HEK293 (cell line): ENCODE data around the gene SH3GL1.

ENCODE experiments used
- CTCF ChIA-PET: fragments of 350-600 bp; formaldehyde crosslinking; extraction: SDS; loops from one replicate; lab custom pipeline; 2021; ENCODE audit warnings: antibody characterized with exemption; lab: Yijun Ruan, JAX
- POLR2A ChIA-PET: fragments of 300-600 bp; formaldehyde crosslinking; extraction: SDS; loops from one replicate; lab custom pipeline; 2020; ENCODE audit warnings: antibody characterized with exemption, inconsistent platforms; lab: Yijun Ruan, JAX
- H3K27ac ChIP-seq: fragments of 200-500 bp; sonication (Bioruptor generic); 2 replicates; pipeline ENCODE4 v1.5.1; 2014; ENCODE audit warnings: low read depth, low read length, control low read depth, inconsistent platforms; ENCODE audit errors: extremely low read depth
- H3K36me3 ChIP-seq, 2 experiments: fragments of 200-500 bp in 1 of 2; sonication (Bioruptor generic) in 1 of 2; 1 replicate in 1 of 2; 2 replicates in 1 of 2; pipeline ENCODE4 v1.5.1; 2014 to 2017; ENCODE audit warnings: inconsistent platforms in 2 of 2, low read length in 2 of 2; ENCODE audit not compliant: control insufficient read depth in 2 of 2, insufficient read depth in 1 of 2
- H3K4me1 ChIP-seq: fragments of 200-500 bp; sonication (Bioruptor generic); 2 replicates; pipeline ENCODE4 v1.5.1; 2014; ENCODE audit warnings: mild to moderate bottlenecking, low read length, inconsistent platforms; ENCODE audit not compliant: control insufficient read depth, insufficient read depth
- H3K4me3 ChIP-seq: 2 replicates; pipeline ENCODE4 v1.5.1; 2011; ENCODE audit warnings: low read depth, mild to moderate bottlenecking, control low read depth, low read length, moderate library complexity
- H3K9me3 ChIP-seq: fragments of 200-500 bp; sonication (Bioruptor generic); 2 replicates; pipeline ENCODE4 v1.5.1; 2014; ENCODE audit warnings: low read depth, low read length, inconsistent platforms; ENCODE audit not compliant: control insufficient read depth, insufficient read depth
- BCL11B ChIP-seq: fragments of 450-650 bp; formaldehyde crosslinking; IDR thresholded peaks from 2 replicates; pipeline ENCODE4 v1.5.1; 2016; ENCODE audit warnings: low read depth, missing biosample characterization, missing genetic modification characterization
- CTCF ChIP-seq: fragments of 450-650 bp; formaldehyde crosslinking; IDR thresholded peaks from 2 replicates; pipeline ENCODE4 v1.5.1; 2016; ENCODE audit warnings: missing biosample characterization, missing genetic modification characterization
- HIC1 ChIP-seq: fragments of 450-650 bp; formaldehyde crosslinking; IDR thresholded peaks from 2 replicates; pipeline ENCODE4 v1.5.1; 2016; ENCODE audit warnings: missing biosample characterization, missing genetic modification characterization
- HOXD13 ChIP-seq: sonication (generic); formaldehyde crosslinking; IDR thresholded peaks from 2 replicates; pipeline ENCODE4 v1.8.0; 2022; ENCODE audit warnings: missing genetic modification reagents, borderline replicate concordance
- PATZ1 ChIP-seq: fragments of 450-650 bp; formaldehyde crosslinking; IDR thresholded peaks from 2 replicates; pipeline ENCODE4 v1.5.1; 2016; ENCODE audit warnings: missing biosample characterization, missing genetic modification characterization
- PBX3 ChIP-seq: sonication (generic); formaldehyde crosslinking; IDR thresholded peaks from 2 replicates; pipeline ENCODE4 v1.8.1; 2022; ENCODE audit warnings: mild to moderate bottlenecking, moderate library complexity, missing genetic modification reagents
- SP2 ChIP-seq: fragments of 450-650 bp; formaldehyde crosslinking; IDR thresholded peaks from 2 replicates; pipeline ENCODE4 v1.5.1; 2016; ENCODE audit warnings: missing biosample characterization, missing genetic modification characterization
- SP7 ChIP-seq: fragments of 450-650 bp; formaldehyde crosslinking; IDR thresholded peaks from 2 replicates; pipeline ENCODE4 v1.5.1; 2016; ENCODE audit warnings: missing biosample characterization, missing genetic modification characterization
- ZBTB7A ChIP-seq: fragments of 450-650 bp; formaldehyde crosslinking; IDR thresholded peaks from 2 replicates; pipeline ENCODE4 v1.5.1; 2016; ENCODE audit warnings: low read depth, missing biosample characterization, missing genetic modification characterization
- ZFP37 ChIP-seq: fragments of 450-650 bp; formaldehyde crosslinking; IDR thresholded peaks from 2 replicates; pipeline ENCODE4 v1.5.1; 2016; ENCODE audit warnings: missing biosample characterization, missing genetic modification characterization
- ZNF112 ChIP-seq: fragments of 450-650 bp; formaldehyde crosslinking; IDR thresholded peaks from 2 replicates; pipeline ENCODE4 v1.5.0; 2017; ENCODE audit warnings: missing biosample characterization, missing genetic modification characterization
- ZNF121 ChIP-seq: fragments of 450-650 bp; formaldehyde crosslinking; IDR thresholded peaks from 2 replicates; pipeline ENCODE4 v1.5.1; 2016; ENCODE audit warnings: missing biosample characterization, missing genetic modification characterization
- ZNF146 ChIP-seq: fragments of 450-650 bp; formaldehyde crosslinking; IDR thresholded peaks from 2 replicates; pipeline ENCODE4 v1.5.1; 2016; ENCODE audit warnings: missing biosample characterization, missing genetic modification characterization
- ZNF211 ChIP-seq: fragments of 450-650 bp; formaldehyde crosslinking; IDR thresholded peaks from 2 replicates; pipeline ENCODE4 v1.5.1; 2016; ENCODE audit warnings: low read depth, missing biosample characterization, missing genetic modification characterization
- ZNF391 ChIP-seq: fragments of 450-650 bp; formaldehyde crosslinking; IDR thresholded peaks from 2 replicates; pipeline ENCODE4 v1.5.1; 2016; ENCODE audit warnings: low read depth, missing biosample characterization, missing genetic modification characterization, borderline replicate concordance
- ZNF544 ChIP-seq: fragments of 450-650 bp; formaldehyde crosslinking; IDR thresholded peaks from 2 replicates; pipeline ENCODE4 v1.5.0; 2017; ENCODE audit warnings: missing biosample characterization, missing genetic modification characterization
- ZNF580 ChIP-seq: fragments of 450-650 bp; formaldehyde crosslinking; IDR thresholded peaks from 2 replicates; pipeline ENCODE4 v1.5.1; 2016; ENCODE audit warnings: missing biosample characterization, missing genetic modification characterization
- ZNF600 ChIP-seq: fragments of 450-650 bp; formaldehyde crosslinking; IDR thresholded peaks from 2 replicates; pipeline ENCODE4 v1.5.1; 2016; ENCODE audit warnings: missing biosample characterization, missing genetic modification characterization
- ZNF654 ChIP-seq: fragments of 450-650 bp; formaldehyde crosslinking; IDR thresholded peaks from 2 replicates; pipeline ENCODE4 v1.5.1; 2016; ENCODE audit warnings: low read depth, missing biosample characterization, missing genetic modification characterization
- ZNF692 ChIP-seq: fragments of 450-650 bp; formaldehyde crosslinking; IDR thresholded peaks from 2 replicates; pipeline ENCODE4 v1.5.1; 2016; ENCODE audit warnings: missing biosample characterization, missing genetic modification characterization
- ZNF704 ChIP-seq: fragments of 450-650 bp; formaldehyde crosslinking; IDR thresholded peaks from 2 replicates; pipeline ENCODE4 v1.5.1; 2016; ENCODE audit warnings: missing biosample characterization, missing genetic modification characterization

SH3GL1 gene

GRCh38 chr19:4352701-4353121 is 47.6 kb downstream of the SH3GL1 start:
- H3K9me3 ChIP-seq: no peaks in the 10 kb centered on the region
- ChIA-PET POLR2A (interaction anchor here (0.6 to 1.8 kb wide), 6 partner anchors 8 to 1632 kb away, joined by 3 to 28 read pairs (median 4); partner anchors contain the start of gene MPND), CTCF (interaction anchor here (0.6 to 5.0 kb wide), 38 partner anchors 8 to 1037 kb away, joined by 3 to 92 read pairs (median 4); partner anchors contain the start of genes CHAF1A, MPND, SH3GL1 and YJU2)
- no peak overlapping the region for H3K4me3 ChIP-seq
- H3K4me1 ChIP-seq: no peaks in the 10 kb centered on the region
- TF ChIP-seq ZNF704 (no peak), PATZ1 (tag by site-specific recombination) (peak; percentile 89), HIC1 (tag by site-specific recombination) (no peak), BCL11B (tag by site-specific recombination) (peak; percentile 47; the same call in 1 of the 2 replicates), HOXD13 (CRISPR knock-in tag) (no peak), ZFP37 (tag by site-specific recombination) (no peak), SP7 (no peak), ZBTB7A (peak; percentile 9; the same call in 1 of the 2 replicates), SP2 (tag by site-specific recombination) (peak; percentile 47), ZNF112 (tag by site-specific recombination) (no peak), ZNF211 (tag by site-specific recombination) (no peak), ZNF654 (tag by site-specific recombination) (peak; percentile 42), ZNF121 (tag by site-specific recombination) (no peak), ZNF580 (tag by site-specific recombination) (no peak), ZNF692 (0 out of 2 replicates have a peak, but pooled peaks have one; percentile 39), ZNF544 (tag by site-specific recombination) (no peak), PBX3 (CRISPR knock-in tag) (no peak), ZNF600 (tag by site-specific recombination) (peak; percentile 36; the same call in 1 of the 2 replicates), CTCF (peak; percentile 52; the same call in 1 of the 2 replicates), ZNF146 (tag by site-specific recombination) (no peak), ZNF391 (tag by site-specific recombination) (no peak)
- peaks cover 10 to 25% of the 10 kb centered on the region in 2 experiments; a peak in 2 of 3 replicates for H3K36me3 ChIP-seq
- H3K27ac ChIP-seq: no peak overlapping the region
